Activated T-cell treated with anti-CD3 and anti-CD28 coated beads, Interleukin-2, amount 50 U/mL, for 4 hours (primary cell): ENCODE measurements around the gene ARID5B. TPM values are rescaled to one million over a fixed set of nuclear protein-coding genes. Genes with fewer than 3 reads are reported as not detected.

Experiments used
- ATAC-seq, 2 donors: fragments of 200-7000 bp; cut with Tn5 transposase; one replicate each; pipeline ENCODE4 v1.10.0; 2021
- DNase-seq: peaks from one replicate; pipeline ENCODE4 v3.0.0-alpha.2; 2020
- H3K27me3 Mint-ChIP-seq: one replicate; pipeline ENCODE4 v1.8.0; 2021; ENCODE audit warnings: low read depth, mixed read lengths
- H3K36me3 Mint-ChIP-seq: one replicate; pipeline ENCODE4 v1.8.0; 2022; ENCODE audit warnings: mixed read lengths; ENCODE audit not compliant: insufficient read depth
- H3K4me1 Mint-ChIP-seq: one replicate; pipeline ENCODE4 v1.8.0; 2021; ENCODE audit warnings: low read depth, mixed read lengths
- H3K4me3 Mint-ChIP-seq: one replicate; pipeline ENCODE4 v1.8.0; 2021; ENCODE audit warnings: mild to moderate bottlenecking, moderate library complexity, mixed read lengths
- H3K9me3 Mint-ChIP-seq: one replicate; pipeline ENCODE4 v1.8.0; 2021; ENCODE audit warnings: mixed read lengths
- total RNA-seq, 3 donors: library from RNA; stranded (reverse); gene quantifications; one replicate each; pipeline ENCODE4 v1.2.1, GENCODE V29; 2021

ARID5B gene
- total RNA-seq, 3 donors from 2014 or later: 50.8 to 83.7 (median 69.8) TPM

- ATAC-seq: no peak
- no peak overlapping the region for H3K4me3 Mint-ChIP-seq
- peaks cover 3% of the 10 kb centered on the region for H3K9me3 Mint-ChIP-seq
- DNase-seq: no peak
- no peaks in the 10 kb centered on the region for H3K27me3 Mint-ChIP-seq
- H3K4me1 Mint-ChIP-seq: peaks cover 77% of the 10 kb centered on the region
- peaks cover 65% of the 10 kb centered on the region for H3K36me3 Mint-ChIP-seq
These were observed 99.2 kb downstream of the ARID5B start for GRCh38 chr10:62000726-62001125.

DNA sequence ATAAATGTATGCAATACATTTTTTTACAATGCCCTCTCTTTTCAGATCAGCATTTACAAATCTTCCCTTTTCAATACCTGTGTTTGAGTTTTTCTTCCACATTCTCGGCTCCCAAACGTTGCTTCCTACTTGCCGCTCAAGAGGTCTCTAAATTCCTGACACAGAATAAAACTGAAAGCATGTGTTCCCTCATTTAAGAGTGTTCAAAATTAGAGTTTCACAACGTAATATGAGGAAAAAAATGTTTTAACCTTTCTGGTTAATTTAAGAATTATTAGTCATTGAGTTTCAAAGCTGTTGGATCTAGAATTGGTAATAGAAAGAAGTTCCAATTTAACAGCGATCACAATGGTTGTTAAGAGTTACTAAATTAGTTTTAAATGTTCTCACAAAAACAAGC lies 100.4 kb downstream of the ARID5B start:
- peaks cover 73% of the 10 kb centered on the region for H3K36me3 Mint-ChIP-seq
- no peak overlapping the region for H3K4me3 Mint-ChIP-seq
- no peak for DNase-seq

DNA sequence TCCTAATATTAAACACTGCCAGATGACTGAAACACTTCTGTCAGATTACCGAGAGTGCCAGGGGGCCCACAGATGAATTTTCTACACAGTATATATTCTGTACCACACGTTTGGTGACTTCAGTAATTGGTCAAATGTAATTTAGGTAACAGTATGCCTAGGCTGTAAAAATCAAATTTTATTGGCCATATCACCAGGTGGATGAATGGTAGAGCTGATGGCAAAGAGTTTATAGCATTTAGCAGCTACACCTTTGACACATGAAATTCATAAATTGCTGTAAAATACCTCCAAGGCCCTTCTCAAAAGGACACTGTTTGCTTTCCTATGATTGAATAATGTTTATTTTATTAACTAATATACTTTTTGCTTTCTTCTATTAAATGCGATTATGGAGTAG lies 101.3 kb downstream of the ARID5B start:
- Mint-ChIP-seq H3K27me3 (no peaks in the 10 kb centered on the region), H3K9me3 (peaks cover 3% of the 10 kb centered on the region), H3K4me1 (peaks cover 80% of the 10 kb centered on the region), H3K4me3 (no peak overlapping the region), H3K36me3 (peaks cover 74% of the 10 kb centered on the region)
- DNase-seq (no peak), ATAC-seq (no peak)

More for the DNA sequence above, 100.4 kb downstream of the ARID5B start:
- H3K4me1 Mint-ChIP-seq: peaks cover 78% of the 10 kb centered on the region
- ATAC-seq: peak; percentile 57 to 81
- H3K9me3 Mint-ChIP-seq: peaks cover 3% of the 10 kb centered on the region
- H3K27me3 Mint-ChIP-seq: no peaks in the 10 kb centered on the region

DNA sequence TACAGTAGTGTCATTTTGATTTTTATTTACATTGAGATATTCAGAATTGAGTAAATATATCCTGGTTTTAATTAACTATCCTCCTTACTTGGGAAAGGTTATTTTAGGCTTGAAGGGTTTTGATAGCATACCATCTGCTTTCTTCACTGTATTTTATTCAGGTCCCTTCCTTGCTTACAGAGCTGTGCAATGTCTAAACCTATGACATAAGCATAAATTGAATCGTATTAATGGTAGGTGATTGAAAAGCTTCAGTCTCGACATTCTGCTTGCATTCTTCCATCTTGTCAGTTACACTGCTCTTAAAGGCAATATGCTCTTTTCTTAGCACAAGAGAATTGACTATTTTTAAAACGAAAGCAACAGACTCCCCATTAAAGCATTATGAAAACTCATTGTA lies 102.5 kb downstream of the ARID5B start:
- H3K27me3 Mint-ChIP-seq: no peaks in the 10 kb centered on the region
- peaks cover 81% of the 10 kb centered on the region for H3K4me1 Mint-ChIP-seq
- no peak overlapping the region for H3K4me3 Mint-ChIP-seq
- DNase-seq: no peak
- ATAC-seq: no peak
- peaks cover 3% of the 10 kb centered on the region for H3K9me3 Mint-ChIP-seq
- H3K36me3 Mint-ChIP-seq: peaks cover 69% of the 10 kb centered on the region

- Mint-ChIP-seq H3K4me1 (peaks cover 83% of the 10 kb centered on the region), H3K27me3 (no peaks in the 10 kb centered on the region), H3K9me3 (no peaks in the 10 kb centered on the region), H3K4me3 (no peak overlapping the region), H3K36me3 (peaks cover 64% of the 10 kb centered on the region)
- DNase-seq (no peak), ATAC-seq (no peak)
These were observed 103.8 kb downstream of the ARID5B start for GRCh38 chr10:62005281-62005680.

DNA sequence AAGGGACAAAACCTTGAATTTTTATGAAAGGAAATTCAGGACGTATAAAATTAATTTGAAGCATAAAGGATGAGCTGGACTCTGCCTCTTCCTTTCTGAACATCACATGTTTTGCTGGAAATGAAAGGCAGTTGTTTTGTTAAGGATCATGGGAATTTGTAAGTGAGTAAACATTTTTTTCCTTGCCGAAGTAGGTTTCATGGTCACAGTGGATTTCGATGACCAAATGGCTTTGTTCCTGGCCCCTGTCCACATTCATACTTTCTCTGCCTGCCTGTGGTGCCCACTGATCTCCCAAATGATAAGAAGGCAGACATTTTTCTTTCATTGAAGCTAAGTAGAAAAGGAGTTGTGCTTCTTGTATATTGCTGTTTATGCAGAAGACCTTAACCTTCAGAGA lies 104.2 kb downstream of the ARID5B start:
- DNase-seq (no peak), ATAC-seq (no peak)
- Mint-ChIP-seq H3K27me3 (no peaks in the 10 kb centered on the region), H3K9me3 (no peaks in the 10 kb centered on the region), H3K36me3 (peaks cover 60% of the 10 kb centered on the region), H3K4me1 (peaks cover 82% of the 10 kb centered on the region), H3K4me3 (no peak overlapping the region)

GRCh38 chr10:62007145-62007544 lies 105.6 kb downstream of the ARID5B start:
- no peak overlapping the region for H3K4me3 Mint-ChIP-seq

DNA sequence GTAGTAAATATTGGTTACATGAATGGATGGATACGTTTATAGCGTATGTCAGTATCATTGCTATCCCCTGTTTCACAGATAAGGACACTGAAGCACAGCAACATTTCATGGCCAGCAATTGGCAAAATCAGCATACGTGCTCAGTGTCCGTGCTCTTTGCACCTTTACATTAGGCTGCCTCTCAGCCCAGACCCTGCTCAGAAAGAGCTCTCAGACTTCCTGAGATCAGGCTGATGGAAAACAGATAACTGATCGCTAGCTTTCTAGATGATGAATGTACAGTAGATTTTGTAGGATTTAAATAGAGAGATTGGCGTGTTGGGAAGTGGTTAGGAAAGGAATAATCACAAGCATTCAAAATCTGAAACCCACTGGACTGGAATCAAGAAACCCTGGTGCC lies 106.7 kb downstream of the ARID5B start:
- no peak for ATAC-seq
- Mint-ChIP-seq H3K36me3 (peaks cover 61% of the 10 kb centered on the region), H3K4me3 (no peak overlapping the region), H3K9me3 (no peaks in the 10 kb centered on the region), H3K27me3 (no peaks in the 10 kb centered on the region), H3K4me1 (peaks cover 68% of the 10 kb centered on the region)
- no peak for DNase-seq

More at GRCh38 chr10:62007145-62007544, 105.6 kb downstream of the ARID5B start:
- DNase-seq (no peak), ATAC-seq (no peak)
- H3K9me3 Mint-ChIP-seq: no peaks in the 10 kb centered on the region
- peaks cover 73% of the 10 kb centered on the region for H3K4me1 Mint-ChIP-seq
- peaks cover 59% of the 10 kb centered on the region for H3K36me3 Mint-ChIP-seq
- H3K27me3 Mint-ChIP-seq: no peaks in the 10 kb centered on the region

- no peak for DNase-seq
- no peak for ATAC-seq
- no peaks in the 10 kb centered on the region for H3K9me3 Mint-ChIP-seq
- H3K36me3 Mint-ChIP-seq: peaks cover 64% of the 10 kb centered on the region
- H3K4me3 Mint-ChIP-seq: no peak overlapping the region
- peaks cover 63% of the 10 kb centered on the region for H3K4me1 Mint-ChIP-seq
- H3K27me3 Mint-ChIP-seq: no peaks in the 10 kb centered on the region
These were observed 107.4 kb downstream of the ARID5B start for GRCh38 chr10:62008946-62009345.

DNA sequence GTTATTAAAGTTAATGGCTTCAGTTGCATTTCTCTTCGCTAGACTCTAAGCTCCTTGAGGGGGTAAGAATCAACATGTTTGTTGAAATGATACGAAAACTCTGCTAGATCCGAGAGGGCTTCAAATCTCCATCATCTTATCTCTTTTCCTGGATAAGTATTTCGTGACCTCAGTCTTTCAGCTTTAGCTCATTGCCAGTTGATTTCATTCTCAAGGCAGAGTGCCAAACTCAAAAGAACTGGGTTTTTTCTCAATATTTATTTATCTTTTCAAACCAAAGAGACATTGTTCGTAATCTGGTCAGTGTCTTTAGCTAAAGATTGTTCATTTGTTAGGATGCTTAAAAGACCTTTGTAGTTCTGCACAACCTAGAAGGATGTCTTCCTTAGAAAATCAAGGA lies 108.9 kb downstream of the ARID5B start:
- ATAC-seq: no peak
- Mint-ChIP-seq H3K27me3 (no peaks in the 10 kb centered on the region), H3K9me3 (no peaks in the 10 kb centered on the region)

DNA sequence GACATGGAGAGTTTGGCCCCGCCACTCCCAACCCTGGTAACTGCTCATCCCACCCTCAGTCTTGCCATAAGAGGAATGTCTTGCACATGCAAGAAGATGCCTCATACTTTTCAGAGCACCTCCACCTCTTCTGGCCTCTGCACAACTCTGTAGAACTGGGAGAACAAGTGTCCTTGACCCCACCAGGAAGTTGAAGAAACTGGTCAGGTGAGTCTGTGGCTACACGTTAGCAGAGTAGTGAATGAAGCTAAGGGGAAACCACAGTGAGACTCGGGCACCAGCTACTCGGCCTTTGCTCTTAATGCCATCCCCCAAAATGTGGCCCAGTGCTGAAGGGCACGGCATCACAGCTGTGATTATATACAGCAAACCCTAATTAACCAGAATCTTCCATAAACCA lies 110.1 kb downstream of the ARID5B start:
- Mint-ChIP-seq H3K36me3 (peaks cover 44% of the 10 kb centered on the region), H3K9me3 (no peaks in the 10 kb centered on the region), H3K4me1 (peaks cover 53% of the 10 kb centered on the region)

More for the DNA sequence above, 108.9 kb downstream of the ARID5B start:
- H3K4me3 Mint-ChIP-seq: no peak overlapping the region
- no peak for DNase-seq
- H3K36me3 Mint-ChIP-seq: peaks cover 55% of the 10 kb centered on the region
- peaks cover 56% of the 10 kb centered on the region for H3K4me1 Mint-ChIP-seq

GRCh38 chr10:62012318-62012717 lies 110.8 kb downstream of the ARID5B start:
- ATAC-seq (no peak), DNase-seq (no peak)
- Mint-ChIP-seq H3K4me1 (peaks cover 53% of the 10 kb centered on the region), H3K4me3 (no peak overlapping the region), H3K27me3 (no peaks in the 10 kb centered on the region), H3K36me3 (peaks cover 40% of the 10 kb centered on the region), H3K9me3 (no peaks in the 10 kb centered on the region)

More for the DNA sequence above, 110.1 kb downstream of the ARID5B start:
- no peak for DNase-seq
- Mint-ChIP-seq H3K4me3 (no peak overlapping the region), H3K27me3 (no peaks in the 10 kb centered on the region)
- ATAC-seq: no peak

GRCh38 chr10:62014510-62014909 lies 113.0 kb downstream of the ARID5B start:
- Mint-ChIP-seq H3K4me1 (peaks cover 53% of the 10 kb centered on the region), H3K27me3 (no peaks in the 10 kb centered on the region), H3K4me3 (no peak overlapping the region), H3K36me3 (peaks cover 39% of the 10 kb centered on the region), H3K9me3 (no peaks in the 10 kb centered on the region)
- no peak for ATAC-seq
- no peak for DNase-seq

DNA sequence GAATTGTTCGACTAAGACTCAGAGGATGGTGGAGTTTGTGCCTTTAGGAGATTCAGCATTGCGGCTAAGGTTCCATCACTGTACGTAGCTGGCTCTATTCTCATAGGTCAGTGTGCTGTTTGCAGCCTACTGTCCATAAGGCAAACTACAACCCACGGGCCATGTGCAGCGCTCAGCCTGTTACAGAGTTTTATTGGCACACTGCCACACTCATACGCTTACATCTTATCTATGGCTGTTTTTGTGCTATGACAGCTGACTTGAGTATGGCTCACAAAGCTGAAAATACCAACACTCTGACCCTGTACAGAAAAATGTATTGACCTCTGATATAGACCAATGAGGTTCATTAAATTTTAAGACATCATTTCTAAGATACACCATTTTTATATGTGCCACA lies 114.5 kb downstream of the ARID5B start:
- DNase-seq: no peak
- Mint-ChIP-seq H3K27me3 (no peaks in the 10 kb centered on the region), H3K4me3 (no peak overlapping the region), H3K9me3 (no peaks in the 10 kb centered on the region), H3K36me3 (peaks cover 36% of the 10 kb centered on the region), H3K4me1 (peaks cover 56% of the 10 kb centered on the region)
- ATAC-seq: no peak

GRCh38 chr10:62016623-62017490 lies 115.4 kb downstream of the ARID5B start:
- Mint-ChIP-seq H3K9me3 (no peaks in the 10 kb centered on the region), H3K36me3 (peaks cover 31% of the 10 kb centered on the region), H3K4me3 (no peak overlapping the region), H3K27me3 (no peaks in the 10 kb centered on the region), H3K4me1 (peaks cover 63% of the 10 kb centered on the region)
- ATAC-seq: no peak
- DNase-seq: no peak
